ENCODE results near the gene ERGIC3.

ERGIC3 gene

GRCh38 chr20:35564905-35565304 lies 23.0 kb downstream of the ERGIC3 start:
- Mint-ChIP-seq H3K36me3 (no peaks in the 10 kb centered on the region), H3K27ac (no peak overlapping the region), H3K4me3 (no peak overlapping the region), H3K9me3 (no peaks in the 10 kb centered on the region), H3K4me1 (no peaks in the 10 kb centered on the region)
- no peak for DNase-seq (ENCODE audit: low spot score in 2 of 2)
- no peak for ATAC-seq

- ATAC-seq: peak; percentile 46
- Mint-ChIP-seq H3K36me3 (no peaks in the 10 kb centered on the region), H3K4me1 (no peaks in the 10 kb centered on the region), H3K9me3 (peaks cover 4% of the 10 kb centered on the region), H3K4me3 (no peak overlapping the region), H3K27ac (no peak overlapping the region)
- DNase-seq (ENCODE audit: low spot score in 2 of 2): no peak
Measured at GRCh38 chr20:35568645-35569044, 26.8 kb downstream of the ERGIC3 start.

GRCh38 chr20:35571555-35571954 lies 29.7 kb downstream of the ERGIC3 start:
- H3K4me1 Mint-ChIP-seq: no peaks in the 10 kb centered on the region

GRCh38 chr20:35572838-35573237 lies 31.0 kb downstream of the ERGIC3 start:
- Mint-ChIP-seq H3K36me3 (no peaks in the 10 kb centered on the region), H3K4me3 (no peak overlapping the region), H3K27ac (no peak overlapping the region), H3K9me3 (peaks cover 4% of the 10 kb centered on the region), H3K4me1 (no peaks in the 10 kb centered on the region)
- no peak for DNase-seq (ENCODE audit: low spot score in 2 of 2)
- no peak for ATAC-seq

More at GRCh38 chr20:35571555-35571954, 29.7 kb downstream of the ERGIC3 start:
- Mint-ChIP-seq H3K27ac (no peak overlapping the region), H3K36me3 (no peaks in the 10 kb centered on the region), H3K9me3 (peaks cover 4% of the 10 kb centered on the region), H3K4me3 (no peak overlapping the region)
- DNase-seq (ENCODE audit: low spot score in 2 of 2) (no peak), ATAC-seq (no peak)

GRCh38 chr20:35575958-35576357 lies 34.1 kb downstream of the ERGIC3 start:
- no peaks in the 10 kb centered on the region for H3K36me3 Mint-ChIP-seq
- DNase-seq (ENCODE audit: low spot score in 2 of 2) (no peak), ATAC-seq (no peak)
- H3K27ac Mint-ChIP-seq: no peak overlapping the region
- peaks cover 4% of the 10 kb centered on the region for H3K9me3 Mint-ChIP-seq
- no peaks in the 10 kb centered on the region for H3K4me1 Mint-ChIP-seq
- H3K4me3 Mint-ChIP-seq: no peak overlapping the region

- no peak overlapping the region for H3K27ac Mint-ChIP-seq
- no peak overlapping the region for H3K4me3 Mint-ChIP-seq
- no peak for ATAC-seq
- H3K9me3 Mint-ChIP-seq: peaks cover 4% of the 10 kb centered on the region
- no peaks in the 10 kb centered on the region for H3K36me3 Mint-ChIP-seq
- no peaks in the 10 kb centered on the region for H3K4me1 Mint-ChIP-seq
- DNase-seq (ENCODE audit: low spot score in 2 of 2): no peak
Measured at GRCh38 chr20:35576816-35577215, 34.9 kb downstream of the ERGIC3 start.

- H3K9me3 Mint-ChIP-seq: no peaks in the 10 kb centered on the region
- DNase-seq (ENCODE audit: low spot score in 2 of 2): no peak
- ATAC-seq: no peak
- no peaks in the 10 kb centered on the region for H3K36me3 Mint-ChIP-seq
- no peak overlapping the region for H3K27ac Mint-ChIP-seq
- H3K4me1 Mint-ChIP-seq: no peaks in the 10 kb centered on the region
- H3K4me3 Mint-ChIP-seq: no peak overlapping the region
Measured at GRCh38 chr20:35578469-35578868, 36.6 kb downstream of the ERGIC3 start.

GRCh38 chr20:35579196-35579595 lies 37.3 kb downstream of the ERGIC3 start:
- DNase-seq (ENCODE audit: low spot score in 2 of 2): no peak
- H3K4me3 Mint-ChIP-seq: no peak overlapping the region
- H3K4me1 Mint-ChIP-seq: no peaks in the 10 kb centered on the region
- no peaks in the 10 kb centered on the region for H3K36me3 Mint-ChIP-seq
- H3K9me3 Mint-ChIP-seq: no peaks in the 10 kb centered on the region
- ATAC-seq: no peak
- no peak overlapping the region for H3K27ac Mint-ChIP-seq

GRCh38 chr20:35582131-35582530 lies 40.3 kb downstream of the ERGIC3 start:
- H3K36me3 Mint-ChIP-seq: no peaks in the 10 kb centered on the region
- H3K27ac Mint-ChIP-seq: no peak overlapping the region
- no peak for DNase-seq (ENCODE audit: low spot score in 2 of 2)
- H3K4me1 Mint-ChIP-seq: no peaks in the 10 kb centered on the region
- no peak overlapping the region for H3K4me3 Mint-ChIP-seq
- no peak for ATAC-seq
- no peaks in the 10 kb centered on the region for H3K9me3 Mint-ChIP-seq

GRCh38 chr20:35582741-35583404 lies 41.0 kb downstream of the ERGIC3 start:
- no peak for DNase-seq (ENCODE audit: low spot score in 2 of 2)

GRCh38 chr20:35583636-35584560 lies 42.0 kb downstream of the ERGIC3 start:
- no peaks in the 10 kb centered on the region for H3K4me1 Mint-ChIP-seq
- H3K4me3 Mint-ChIP-seq: no peak overlapping the region
- H3K36me3 Mint-ChIP-seq: no peaks in the 10 kb centered on the region
- DNase-seq (ENCODE audit: low spot score in 2 of 2) (no peak), ATAC-seq (peak; percentile 7)
- no peaks in the 10 kb centered on the region for H3K9me3 Mint-ChIP-seq
- no peak overlapping the region for H3K27ac Mint-ChIP-seq

More at GRCh38 chr20:35582741-35583404, 41.0 kb downstream of the ERGIC3 start:
- Mint-ChIP-seq H3K27ac (no peak overlapping the region), H3K9me3 (no peaks in the 10 kb centered on the region), H3K36me3 (no peaks in the 10 kb centered on the region), H3K4me3 (no peak overlapping the region), H3K4me1 (no peaks in the 10 kb centered on the region)
- no peak for ATAC-seq

GRCh38 chr20:35586751-35587425 lies 45.0 kb downstream of the ERGIC3 start:
- DNase-seq (ENCODE audit: low spot score in 2 of 2) (no peak), ATAC-seq (no peak)
- H3K4me3 Mint-ChIP-seq: no peak overlapping the region
- H3K27ac Mint-ChIP-seq: no peak overlapping the region
- no peaks in the 10 kb centered on the region for H3K4me1 Mint-ChIP-seq
- H3K36me3 Mint-ChIP-seq: no peaks in the 10 kb centered on the region
- H3K9me3 Mint-ChIP-seq: no peaks in the 10 kb centered on the region

- DNase-seq (ENCODE audit: low spot score in 2 of 2) (no peak), ATAC-seq (no peak)
- Mint-ChIP-seq H3K4me3 (no peak overlapping the region), H3K27ac (no peak overlapping the region), H3K9me3 (no peaks in the 10 kb centered on the region), H3K4me1 (no peaks in the 10 kb centered on the region), H3K36me3 (no peaks in the 10 kb centered on the region)
Measured at GRCh38 chr20:35587436-35587835, 45.6 kb downstream of the ERGIC3 start.

GRCh38 chr20:35588397-35588796 lies 46.5 kb downstream of the ERGIC3 start:
- no peak overlapping the region for H3K4me3 Mint-ChIP-seq
- H3K9me3 Mint-ChIP-seq: no peaks in the 10 kb centered on the region
- no peak for ATAC-seq
- DNase-seq (ENCODE audit: low spot score in 2 of 2): no peak
- no peak overlapping the region for H3K27ac Mint-ChIP-seq
- no peaks in the 10 kb centered on the region for H3K36me3 Mint-ChIP-seq
- no peaks in the 10 kb centered on the region for H3K4me1 Mint-ChIP-seq

- H3K4me3 Mint-ChIP-seq: no peak overlapping the region
- no peak overlapping the region for H3K27ac Mint-ChIP-seq
- H3K9me3 Mint-ChIP-seq: no peaks in the 10 kb centered on the region
- DNase-seq (ENCODE audit: low spot score in 2 of 2): no peak
- no peak for ATAC-seq
- no peaks in the 10 kb centered on the region for H3K4me1 Mint-ChIP-seq
- no peaks in the 10 kb centered on the region for H3K36me3 Mint-ChIP-seq
Measured at GRCh38 chr20:35592339-35592974, 50.6 kb downstream of the ERGIC3 start.
